Endothelial cell of umbilical vein (primary cell): ENCODE results near the gene TLNRD1. TPM values are rescaled to one million over a fixed set of nuclear protein-coding genes. Genes with fewer than 3 reads are reported as not detected.

ENCODE experiments used
- BruUV-seq: library from RNA; stranded (reverse); fragments of 400-500 nt; replicated peaks from 2 replicates; lab custom pipeline; 2021; lab: Mats Ljungman, UMichigan
- CTCF ChIA-PET: fragments of 300-600, 350-600 bp; sonication (Branson Sonifier 250); formaldehyde crosslinking; loops from one replicate; lab custom pipeline; 2021; ENCODE audit warnings: antibody characterized with exemption, inconsistent platforms; lab: Charles Lee
- POLR2A ChIA-PET: fragments of 300-600, 350-600 bp; sonication (Branson Sonifier 250); formaldehyde crosslinking; loops from one replicate; lab custom pipeline; 2021; ENCODE audit warnings: antibody characterized with exemption, inconsistent platforms; lab: Charles Lee
- DNase-seq: peaks from one replicate; pipeline ENCODE4 v3.0.0-alpha.2; 2011; ENCODE audit warnings: low read depth, low spot score
- FAIRE-seq: peaks from 2 replicates; lab custom pipeline; 2011; peaks lifted over from hg19 to GRCh38; lab: Jason Lieb, UNC
- H2AFZ ChIP-seq: 2 replicates; pipeline ENCODE4 v1.6.0; 2012; ENCODE audit warnings: low read depth, low read length, control low read depth, inconsistent platforms
- H3K27ac ChIP-seq: 2 replicates; pipeline ENCODE4 v1.5.1; 2011; ENCODE audit warnings: low read depth, mild to moderate bottlenecking, control low read depth, low read length, moderate library complexity; ENCODE audit not compliant: insufficient read depth
- H3K27me3 ChIP-seq, 2 experiments: 2 replicates each; pipeline versions ENCODE4 v1.6.0 to v1.6.1; 2011; ENCODE audit warnings: low read length in 2 of 2, mixed read lengths in 1 of 2; ENCODE audit not compliant: control insufficient read depth in 2 of 2, insufficient read depth in 2 of 2
- H3K36me3 ChIP-seq, 2 experiments: 2 replicates in 1 of 2; 3 replicates in 1 of 2; pipeline ENCODE4 v1.5.1; 2011; ENCODE audit warnings: low read length in 2 of 2, mild to moderate bottlenecking in 1 of 2, moderate library complexity in 1 of 2; ENCODE audit not compliant: control insufficient read depth in 2 of 2, insufficient read depth in 2 of 2; ENCODE audit errors: extremely low read depth in 1 of 2
- H3K4me1 ChIP-seq: 3 replicates; pipeline ENCODE4 v1.5.1; 2011; ENCODE audit warnings: mild to moderate bottlenecking, low read length; ENCODE audit not compliant: control insufficient read depth, insufficient read depth; ENCODE audit errors: extremely low read depth
- H3K4me2 ChIP-seq: 2 replicates; pipeline ENCODE4 v1.6.1; 2011; ENCODE audit warnings: low read length, control low read depth, mixed read lengths; ENCODE audit not compliant: insufficient read depth
- H3K4me3 ChIP-seq, 3 experiments: fragments of 200-600 bp in 1 of 3; sonication (generic), shearing (Covaris generic) in 1 of 3; replicated peaks in 1 of 3; 2 replicates each; pipeline ENCODE4 v1.5.1; 2011 to 2016; ENCODE audit warnings: control low read depth in 3 of 3, low read length in 3 of 3, mild to moderate bottlenecking in 2 of 3, inconsistent platforms in 1 of 3, low read depth in 1 of 3, moderate library complexity in 1 of 3; ENCODE audit not compliant: insufficient read depth in 1 of 3
- H3K79me2 ChIP-seq: 2 replicates; pipeline ENCODE4 v1.6.0; 2012; ENCODE audit warnings: low read length, inconsistent platforms; ENCODE audit not compliant: control insufficient read depth, insufficient read depth
- H3K9ac ChIP-seq: replicated peaks from 2 replicates; pipeline ENCODE3; 2011; ENCODE audit warnings: low read length, control low read depth; ENCODE audit not compliant: insufficient read depth; ENCODE audit errors: extremely low read depth
- H3K9me1 ChIP-seq: replicated peaks from 3 replicates; pipeline ENCODE4 v1.6.0; 2011; ENCODE audit warnings: mild to moderate bottlenecking, low read length; ENCODE audit not compliant: control insufficient read depth, insufficient read depth; ENCODE audit errors: extremely low read depth
- H3K9me3 ChIP-seq: replicated peaks from 2 replicates; pipeline ENCODE4 v1.5.1; 2012; ENCODE audit warnings: low read length, inconsistent platforms; ENCODE audit not compliant: control insufficient read depth, insufficient read depth
- H4K20me1 ChIP-seq: replicated peaks from 2 replicates; pipeline ENCODE3; 2011; ENCODE audit warnings: mild to moderate bottlenecking, low read length; ENCODE audit not compliant: control insufficient read depth, insufficient read depth; ENCODE audit errors: extremely low read depth
- EZH2 ChIP-seq: IDR thresholded peaks from 2 replicates; pipeline ENCODE4 v1.6.1; 2012; ENCODE audit warnings: borderline replicate concordance, low read depth, mild to moderate bottlenecking, moderate library complexity, low read length, inconsistent platforms; ENCODE audit not compliant: severe bottlenecking
- FOS ChIP-seq: IDR thresholded peaks from 2 replicates; pipeline ENCODE4 v1.6.1; 2011; ENCODE audit warnings: mild to moderate bottlenecking, low read length, moderate library complexity, borderline replicate concordance; ENCODE audit not compliant: insufficient read depth
- GATA2 ChIP-seq: IDR thresholded peaks from 2 replicates; pipeline ENCODE4 v1.7.0; 2011; ENCODE audit warnings: low read depth, mild to moderate bottlenecking, moderate library complexity, mixed read lengths, low read length; ENCODE audit not compliant: insufficient read length, insufficient read depth
- JUN ChIP-seq: IDR thresholded peaks from 2 replicates; pipeline ENCODE4 v1.6.1; 2011; ENCODE audit warnings: borderline replicate concordance, low read depth; ENCODE audit not compliant: insufficient read length, insufficient read depth
- MYC ChIP-seq: IDR thresholded peaks from one replicate; pipeline ENCODE4 v1.6.1; 2011; ENCODE audit warnings: mild to moderate bottlenecking, low read depth, low read length
- POLR2A ChIP-seq: IDR thresholded peaks from 2 replicates; pipeline ENCODE4 v1.6.1; 2012; ENCODE audit warnings: low read depth, mild to moderate bottlenecking, control low read depth, low read length
- POLR2AphosphoS5 ChIP-seq: IDR thresholded peaks from 2 replicates; pipeline ENCODE4 v1.6.1; 2012; ENCODE audit warnings: low read depth, mild to moderate bottlenecking, control low read depth, low read length, moderate library complexity; ENCODE audit not compliant: insufficient read depth
- dilution Hi-C: fragments of 300-500 bp; cut with MboI; formaldehyde crosslinking; loops from one replicate; pipeline ENCODE4 v1.15.0; 2019; ENCODE audit warnings: low sequenced_read_pairs; ENCODE audit not compliant: extremely low pct_ligation_motif_present
- intact Hi-C: fragments of 100-400 bp; cut with micrococcal nuclease; formaldehyde crosslinking; loops from one replicate; pipeline ENCODE4 v1.10.0; 2022
- polyA plus RNA-seq, 4 experiments: library from polyadenylated mRNA; depleted of rRNA in 3 of 4; stranded (reverse) in 3 of 4; unstranded in 1 of 4; fragments of >200 nt; gene quantifications; 2 replicates each; pipeline versions ENCODE4 v1.2.1 to v1.2.3, GENCODE V29; 2011 to 2012; ENCODE audit warnings: missing spikeins in 1 of 4
- total RNA-seq: library from RNA; stranded (reverse); gene quantifications from 2 replicates; pipeline ENCODE4 v1.2.3, GENCODE V29; 2021
- TF ChIP-seq, protein P1 (sequence below), 2 donors: IDR thresholded peaks; 1 replicate in 1 of 2; 2 replicates in 1 of 2; pipeline ENCODE4 v1.5.1; 2011; ENCODE audit warnings: low read length in 2 of 2, mild to moderate bottlenecking in 2 of 2, moderate library complexity in 2 of 2, control low read depth in 1 of 2, inconsistent platforms in 1 of 2, low read depth in 1 of 2; ENCODE audit not compliant: insufficient read depth in 1 of 2; ENCODE audit errors: extremely low read depth in 1 of 2
- TF ChIP-seq, protein P2 (sequence below): IDR thresholded peaks from 2 replicates; pipeline ENCODE4 v1.6.1; 2011; ENCODE audit not compliant: insufficient read depth, insufficient read length

TLNRD1 gene
- total and polyA plus RNA-seq, 2 donors (not counting 3 experiments of a cell fraction or from before 2014, with no cell fraction given) = 17.8 to 33.0 TPM

DNA sequence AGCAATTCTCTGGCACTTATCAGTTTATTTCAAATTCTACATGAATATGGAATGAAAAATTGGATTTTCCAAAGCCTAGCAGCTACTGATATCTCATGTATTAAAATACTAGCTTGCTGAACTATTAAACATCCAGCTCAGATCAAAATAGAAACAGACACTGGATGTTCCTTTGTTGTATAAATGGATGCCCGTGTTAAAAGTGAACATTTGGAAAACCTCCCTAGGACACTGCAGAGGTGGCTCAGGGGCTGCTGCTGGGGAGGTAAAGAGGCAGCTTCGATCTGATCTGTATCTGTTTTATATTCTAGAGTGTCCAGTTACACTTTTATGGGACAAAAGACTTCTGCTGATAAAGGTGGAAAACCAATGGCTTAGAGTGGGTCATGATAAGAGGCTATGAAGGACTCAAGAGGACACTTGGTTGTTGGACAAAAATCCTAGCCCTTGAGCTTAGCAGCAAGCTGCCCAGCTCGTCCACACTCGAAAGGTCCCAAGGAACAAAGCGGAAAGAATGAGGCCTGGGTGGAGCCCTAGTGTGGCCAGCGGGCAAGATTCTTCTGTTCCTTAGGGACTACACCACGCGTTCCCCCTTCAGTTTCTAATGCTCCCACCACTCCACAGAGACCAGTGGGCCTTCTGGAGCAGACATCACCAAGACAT lies 21.1 kb upstream of the TLNRD1 start:
- intact Hi-C loops (no loop called here), dilution Hi-C loops (no loop called here)
- ChIA-PET CTCF (interaction anchor here (0.6 to 2.3 kb wide), 7 partner anchors 8 to 412 kb away, joined by 3 to 33 read pairs (median 5); no protein-coding TSS in a partner anchor), POLR2A (interaction anchor here (0.5 kb wide), 1 partner anchor 27 kb away, joined by 3 read pairs; no protein-coding TSS in a partner anchor)
- H3K4me1 ChIP-seq = peaks cover 10% of the 10 kb centered on the region
- H3K9me1 ChIP-seq = no peaks in the 10 kb centered on the region
- no TSS peak for BruUV-seq
- no peak overlapping the region for H2AFZ ChIP-seq
- no peaks in the 10 kb centered on the region for H3K9me3 ChIP-seq
- DNase-seq = no peak
- H3K27ac ChIP-seq = no peak overlapping the region
- H4K20me1 ChIP-seq = no peaks in the 10 kb centered on the region
- no peak for FAIRE-seq
- H3K4me3 ChIP-seq = no peak overlapping the region
- no peak overlapping the region for H3K4me2 ChIP-seq
- no peak overlapping the region for H3K9ac ChIP-seq
- H3K27me3 ChIP-seq = no peaks in the 10 kb centered on the region
- peaks cover 18% of the 10 kb centered on the region for H3K79me2 ChIP-seq
- H3K36me3 ChIP-seq = peaks cover 4 to 6% of the 10 kb centered on the region in 2 experiments
- no peak for TF ChIP-seq JUN
- TF ChIP-seq, protein P1, sequence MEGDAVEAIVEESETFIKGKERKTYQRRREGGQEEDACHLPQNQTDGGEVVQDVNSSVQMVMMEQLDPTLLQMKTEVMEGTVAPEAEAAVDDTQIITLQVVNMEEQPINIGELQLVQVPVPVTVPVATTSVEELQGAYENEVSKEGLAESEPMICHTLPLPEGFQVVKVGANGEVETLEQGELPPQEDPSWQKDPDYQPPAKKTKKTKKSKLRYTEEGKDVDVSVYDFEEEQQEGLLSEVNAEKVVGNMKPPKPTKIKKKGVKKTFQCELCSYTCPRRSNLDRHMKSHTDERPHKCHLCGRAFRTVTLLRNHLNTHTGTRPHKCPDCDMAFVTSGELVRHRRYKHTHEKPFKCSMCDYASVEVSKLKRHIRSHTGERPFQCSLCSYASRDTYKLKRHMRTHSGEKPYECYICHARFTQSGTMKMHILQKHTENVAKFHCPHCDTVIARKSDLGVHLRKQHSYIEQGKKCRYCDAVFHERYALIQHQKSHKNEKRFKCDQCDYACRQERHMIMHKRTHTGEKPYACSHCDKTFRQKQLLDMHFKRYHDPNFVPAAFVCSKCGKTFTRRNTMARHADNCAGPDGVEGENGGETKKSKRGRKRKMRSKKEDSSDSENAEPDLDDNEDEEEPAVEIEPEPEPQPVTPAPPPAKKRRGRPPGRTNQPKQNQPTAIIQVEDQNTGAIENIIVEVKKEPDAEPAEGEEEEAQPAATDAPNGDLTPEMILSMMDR (IDR thresholded peaks at IDR 0.05; ENCODE audit: extremely low read depth in 1 of 2, insufficient read depth in 1 of 2, low read depth in 1 of 2, low read length in 2 of 2) = no peak
- no peak for TF ChIP-seq MYC
- TF ChIP-seq FOS = no peak
- TF ChIP-seq POLR2AphosphoS5 = no peak
- TF ChIP-seq, protein P2, sequence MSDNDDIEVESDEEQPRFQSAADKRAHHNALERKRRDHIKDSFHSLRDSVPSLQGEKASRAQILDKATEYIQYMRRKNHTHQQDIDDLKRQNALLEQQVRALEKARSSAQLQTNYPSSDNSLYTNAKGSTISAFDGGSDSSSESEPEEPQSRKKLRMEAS = no peak
- TF ChIP-seq POLR2A = no peak
- TF ChIP-seq EZH2 = no peak
- no peak for TF ChIP-seq GATA2
